GM12878 (cell line): ENCODE measurements around the gene LRIG2. TPM values are rescaled to one million over a fixed set of nuclear protein-coding genes. Genes with fewer than 3 reads are reported as not detected.

Experiments
- ATAC-seq: fragments of 200-7000 bp; cut with Tn5 transposase; 3 replicates; pipeline ENCODE4 v1.9.1; 2020; ENCODE audit warnings: mild to moderate bottlenecking, moderate library complexity
- BruUV-seq: library from RNA; stranded (reverse); fragments of 400-500 nt; replicated peaks from 2 replicates; lab custom pipeline; 2021; lab: Mats Ljungman, UMichigan
- CTCF ChIA-PET: fragments of 300-600 bp; sonication (Branson Sonifier 250); formaldehyde crosslinking; extraction: SDS; loops from one replicate; lab custom pipeline; 2021; ENCODE audit warnings: inconsistent platforms; lab: Yijun Ruan, JAX
- POLR2A ChIA-PET: fragments of 350-600 bp; formaldehyde crosslinking; extraction: SDS; loops from one replicate; lab custom pipeline; 2021; ENCODE audit warnings: inconsistent platforms; lab: Charles Lee
- RAD21 ChIA-PET: fragments of 300-600 bp; sonication (Branson Sonifier 250); formaldehyde crosslinking; loops from one replicate; lab custom pipeline; 2023; ENCODE audit warnings: antibody characterized with exemption; ENCODE audit not compliant: unreplicated experiment; lab: Charles Lee
- SMC1A ChIA-PET: fragments of 300-600 bp; sonication (Branson Sonifier 250); formaldehyde crosslinking; loops from one replicate; lab custom pipeline; 2023; ENCODE audit not compliant: unreplicated experiment, uncharacterized antibody; lab: Charles Lee
- DNase-seq: peaks from one replicate; pipeline ENCODE4 v3.0.0-alpha.2; 2011; ENCODE audit warnings: low read depth, low spot score
- FAIRE-seq: peaks from 3 replicates; lab custom pipeline; 2011; peaks lifted over from hg19 to GRCh38; lab: Jason Lieb, UNC
- H2AFZ ChIP-seq: 2 replicates; pipeline ENCODE4 v1.6.0; 2011; ENCODE audit warnings: low read depth, low read length, control low read depth; ENCODE audit not compliant: control insufficient read depth
- H3K27ac ChIP-seq: 2 replicates; pipeline ENCODE4 v1.5.1; 2011; ENCODE audit warnings: control low read depth; ENCODE audit not compliant: control insufficient read depth, insufficient read depth
- H3K27me3 ChIP-seq, 2 experiments: replicated peaks in 1 of 2; 2 replicates each; pipeline versions ENCODE4 v1.6.0 to v1.6.1; 2011; ENCODE audit warnings: low read length in 1 of 2; ENCODE audit not compliant: control insufficient read depth in 2 of 2, insufficient read depth in 2 of 2
- H3K36me3 ChIP-seq, 2 experiments: 2 replicates each; pipeline ENCODE4 v1.5.1; 2011; ENCODE audit warnings: low read length in 1 of 2; ENCODE audit not compliant: control insufficient read depth in 2 of 2, insufficient read depth in 2 of 2
- H3K4me1 ChIP-seq: 2 replicates; pipeline ENCODE4 v1.6.1; 2011; ENCODE audit warnings: mild to moderate bottlenecking, low read length, moderate library complexity, mixed read lengths; ENCODE audit not compliant: control insufficient read depth, insufficient read depth
- H3K4me2 ChIP-seq: 2 replicates; pipeline ENCODE4 v1.6.0; 2011; ENCODE audit warnings: control low read depth; ENCODE audit not compliant: control insufficient read depth, insufficient read depth
- H3K4me3 ChIP-seq: fragments of 200-600 bp; sonication (generic); 2 replicates; pipeline ENCODE4 v1.5.1; 2016
- H3K79me2 ChIP-seq: 2 replicates; pipeline ENCODE4 v1.6.0; 2011; ENCODE audit warnings: low read length; ENCODE audit not compliant: control insufficient read depth, insufficient read depth
- H3K9ac ChIP-seq: 2 replicates; pipeline ENCODE4 v1.8.0; 2011; ENCODE audit warnings: low read length, control low read depth, mixed read lengths; ENCODE audit not compliant: control insufficient read depth, insufficient read depth
- H3K9me3 ChIP-seq: replicated peaks from 3 replicates; pipeline ENCODE4 v1.5.1; 2011; ENCODE audit warnings: mild to moderate bottlenecking, low read length; ENCODE audit not compliant: control insufficient read depth, insufficient read depth
- H4K20me1 ChIP-seq: 2 replicates; pipeline ENCODE4 v1.6.0; 2011; ENCODE audit not compliant: control insufficient read depth, insufficient read depth
- BACH1 ChIP-seq: fragments of 450-650 bp; IDR thresholded peaks from 2 replicates; pipeline ENCODE4 v1.6.1; 2017; ENCODE audit warnings: mild to moderate bottlenecking, borderline replicate concordance
- BCL3 ChIP-seq: IDR thresholded peaks from 2 replicates; pipeline ENCODE4 v1.6.1; 2011; ENCODE audit warnings: borderline replicate concordance, low read depth, mild to moderate bottlenecking, moderate library complexity, low read length; ENCODE audit not compliant: insufficient read depth, poor library complexity, severe bottlenecking
- CBFB ChIP-seq: IDR thresholded peaks from 2 replicates; pipeline ENCODE4 v1.6.1; 2016; ENCODE audit warnings: antibody characterized with exemption, low read depth
- CBX3 ChIP-seq: fragments of 200-600 bp; sonication (generic); IDR thresholded peaks from 2 replicates; pipeline ENCODE4 v1.6.1; 2016; ENCODE audit warnings: low read depth, borderline replicate concordance
- CHD2 ChIP-seq: IDR thresholded peaks from 2 replicates; pipeline ENCODE4 v1.6.1; 2011; ENCODE audit warnings: low read depth, low read length, improper control_type of control experiment, borderline replicate concordance
- E2F4 ChIP-seq: IDR thresholded peaks from 2 replicates; pipeline ENCODE4 v1.6.1; 2012; ENCODE audit warnings: low read depth, low read length, improper control_type of control experiment
- HCFC1 ChIP-seq: fragments of 150-350 bp; IDR thresholded peaks from 2 replicates; pipeline ENCODE4 v1.6.1; 2014; ENCODE audit warnings: low read length
- KAT2A ChIP-seq: conservative IDR thresholded peaks from 2 replicates; pipeline ENCODE4 v1.6.1; 2011; ENCODE audit warnings: low read depth, low read length; ENCODE audit not compliant: control insufficient read depth
- MYB ChIP-seq: fragments of 150-350 bp; IDR thresholded peaks from 2 replicates; pipeline ENCODE4 v1.6.1; 2014; ENCODE audit warnings: mild to moderate bottlenecking, low read depth, low read length, borderline replicate concordance
- PAX8 ChIP-seq: fragments of 450-650 bp; IDR thresholded peaks from 2 replicates; pipeline ENCODE4 v1.6.1; 2017; ENCODE audit warnings: mild to moderate bottlenecking, moderate library complexity
- SIN3A ChIP-seq: IDR thresholded peaks from 2 replicates; pipeline ENCODE4 v1.6.1; 2012; ENCODE audit warnings: low read depth, low read length, improper control_type of control experiment
- STAT1 ChIP-seq: fragments of 450-650 bp; conservative IDR thresholded peaks from 2 replicates; pipeline ENCODE4 v1.6.1; 2014; ENCODE audit warnings: antibody characterized with exemption, mild to moderate bottlenecking
- ZNF24 ChIP-seq: fragments of 450-650 bp; IDR thresholded peaks from 2 replicates; pipeline ENCODE4 v1.6.1; 2017; ENCODE audit warnings: antibody characterized with exemption, mild to moderate bottlenecking
- ZSCAN29 ChIP-seq: fragments of 450-650 bp; IDR thresholded peaks from 2 replicates; pipeline ENCODE4 v1.6.1; 2017; ENCODE audit warnings: mild to moderate bottlenecking, moderate library complexity
- WGBS: methylation state at CpG from one replicate; pipeline ENCODE4 v1.1.6; 2016; ENCODE audit warnings: low lambda C conversion rate; ENCODE audit not compliant: insufficient replicate concordance, insufficient coverage; ENCODE audit errors: missing lambda C conversion rate; 5-methylcytosine and 5-hydroxymethylcytosine counted together
- in situ Hi-C: fragments of 300-500 bp; cut with MboI; formaldehyde crosslinking; loops from 9 replicates; pipeline ENCODE4 v1.14.3; 2018; ENCODE audit warnings: mixed read lengths
- intact Hi-C: fragments of 100-400 bp; cut with micrococcal nuclease; formaldehyde crosslinking; loops from one replicate; pipeline ENCODE4 v1.14.2; 2022; ENCODE audit not compliant: unreplicated experiment
- polyA plus RNA-seq, 11 experiments: library from polyadenylated mRNA; depleted of rRNA in 4 of 11; unstranded in 6 of 11; stranded (reverse) in 5 of 11; fragments of >200 nt; fragmentation: Nextera tagmentation in 4 of 11; fragmentation: Illumina TruSeq in 1 of 11; extraction: Ambion mirVana in 4 of 11; extraction: Trizol in 1 of 11; gene quantifications; 1 replicate in 1 of 11; 2 replicates in 10 of 11; pipeline versions ENCODE4 v1.2.1 to v1.2.3, GENCODE V29; 2011 to 2016; ENCODE audit warnings: inconsistent platforms in 2 of 11, missing spikeins in 2 of 11, low read depth in 1 of 11
- total RNA-seq, 4 experiments: library from RNA; depleted of rRNA in 3 of 4; stranded (reverse); fragments of >200 nt in 3 of 4; fragmentation: Illumina TruSeq in 1 of 4; extraction: Trizol in 1 of 4; gene quantifications; 2 replicates each; pipeline versions ENCODE4 v1.2.1 to v1.2.3, GENCODE V29; 2013 to 2021
- TF ChIP-seq, protein P1 (sequence below): IDR thresholded peaks from 2 replicates; pipeline ENCODE4 v1.6.1; 2012; ENCODE audit warnings: low read length, inconsistent platforms
- TF ChIP-seq, protein P2 (sequence below): fragments of 450-650 bp; IDR thresholded peaks from 2 replicates; pipeline ENCODE4 v1.6.1; 2017; ENCODE audit warnings: low read depth, mild to moderate bottlenecking, moderate library complexity

The LRIG2 gene
- total and polyA plus RNA-seq, 10 of the 15 experiments (the other 5 are each of a cell fraction or from before 2014, with no cell fraction given), result 0.77 to 11.8 (median 5.1) TPM

DNA sequence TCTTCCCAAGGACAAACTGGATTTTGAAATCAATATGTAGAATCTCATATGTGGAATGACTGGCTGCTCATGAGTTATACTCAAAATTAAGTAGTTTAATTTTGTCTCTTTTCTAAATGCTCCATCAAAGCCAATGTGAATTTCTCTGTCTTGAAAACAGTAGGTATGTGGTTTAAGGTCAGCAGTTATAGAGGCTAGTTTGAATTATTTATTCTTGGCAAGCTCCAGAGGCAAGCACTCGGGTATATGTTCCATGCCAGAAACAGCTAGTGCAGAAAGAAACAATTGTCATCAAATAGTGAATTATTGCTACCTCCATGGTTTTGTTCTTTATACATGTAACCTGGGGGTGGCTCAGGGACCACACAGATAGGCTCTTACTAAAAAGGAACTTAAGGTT, 63.5 kb downstream of the LRIG2 start:
- Histone ChIP-seq H3K4me1 (peaks cover 12% of the 10 kb centered on the region), H3K9ac (no peak overlapping the region), H3K4me3 (no peak overlapping the region), H3K36me3 (no peaks in the 10 kb centered on the region), H2AFZ (no peak overlapping the region), H3K27ac (no peak overlapping the region), H3K27me3 (no peaks in the 10 kb centered on the region), H4K20me1 (no peaks in the 10 kb centered on the region)
- DNase-seq (no peak), ATAC-seq (no peak), FAIRE-seq (no peak)
- WGBS, result 46% methylated on average over 1 of the region's 1 CpG
- intact Hi-C loops, result loop anchor here (10.0 kb wide), 1 partner anchor 62 kb away; the partner anchor contains the start of gene LRIG2
- no TSS peak for BruUV-seq
- TF ChIP-seq STAT1, result no peak
- no peak for TF ChIP-seq CHD2
- TF ChIP-seq ZSCAN29, result no peak
- TF ChIP-seq BCL3, result no peak
- TF ChIP-seq, protein P1, sequence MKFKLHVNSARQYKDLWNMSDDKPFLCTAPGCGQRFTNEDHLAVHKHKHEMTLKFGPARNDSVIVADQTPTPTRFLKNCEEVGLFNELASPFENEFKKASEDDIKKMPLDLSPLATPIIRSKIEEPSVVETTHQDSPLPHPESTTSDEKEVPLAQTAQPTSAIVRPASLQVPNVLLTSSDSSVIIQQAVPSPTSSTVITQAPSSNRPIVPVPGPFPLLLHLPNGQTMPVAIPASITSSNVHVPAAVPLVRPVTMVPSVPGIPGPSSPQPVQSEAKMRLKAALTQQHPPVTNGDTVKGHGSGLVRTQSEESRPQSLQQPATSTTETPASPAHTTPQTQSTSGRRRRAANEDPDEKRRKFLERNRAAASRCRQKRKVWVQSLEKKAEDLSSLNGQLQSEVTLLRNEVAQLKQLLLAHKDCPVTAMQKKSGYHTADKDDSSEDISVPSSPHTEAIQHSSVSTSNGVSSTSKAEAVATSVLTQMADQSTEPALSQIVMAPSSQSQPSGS, result no peak
- TF ChIP-seq KAT2A, result no peak
- TF ChIP-seq PAX8, result no peak
- no peak for TF ChIP-seq BACH1
- TF ChIP-seq CBFB, result no peak
- TF ChIP-seq CBX3, result no peak
- TF ChIP-seq, protein P2, sequence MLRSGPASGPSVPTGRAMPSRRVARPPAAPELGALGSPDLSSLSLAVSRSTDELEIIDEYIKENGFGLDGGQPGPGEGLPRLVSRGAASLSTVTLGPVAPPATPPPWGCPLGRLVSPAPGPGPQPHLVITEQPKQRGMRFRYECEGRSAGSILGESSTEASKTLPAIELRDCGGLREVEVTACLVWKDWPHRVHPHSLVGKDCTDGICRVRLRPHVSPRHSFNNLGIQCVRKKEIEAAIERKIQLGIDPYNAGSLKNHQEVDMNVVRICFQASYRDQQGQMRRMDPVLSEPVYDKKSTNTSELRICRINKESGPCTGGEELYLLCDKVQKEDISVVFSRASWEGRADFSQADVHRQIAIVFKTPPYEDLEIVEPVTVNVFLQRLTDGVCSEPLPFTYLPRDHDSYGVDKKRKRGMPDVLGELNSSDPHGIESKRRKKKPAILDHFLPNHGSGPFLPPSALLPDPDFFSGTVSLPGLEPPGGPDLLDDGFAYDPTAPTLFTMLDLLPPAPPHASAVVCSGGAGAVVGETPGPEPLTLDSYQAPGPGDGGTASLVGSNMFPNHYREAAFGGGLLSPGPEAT, result no peak
- no peak for TF ChIP-seq E2F4
- no peak for TF ChIP-seq ZNF24
- no peak for TF ChIP-seq SIN3A
- TF ChIP-seq MYB, result no peak
- TF ChIP-seq HCFC1, result no peak
- TF ChIP-seq, all 136 proteins: peak for 0
- ChIA-PET CTCF (interaction anchor here (1.3 kb wide), 1 partner anchor 42 kb away, joined by 3 read pairs; no protein-coding TSS in a partner anchor), SMC1A (interaction anchor here (1.0 kb wide), 1 partner anchor 64 kb away, joined by 3 read pairs; the partner anchor contains the start of gene LRIG2), RAD21 (interaction anchor here (0.6 to 1.6 kb wide), 2 partner anchors 176 to 252 kb away, joined by 3 read pairs; no protein-coding TSS in a partner anchor), POLR2A (no interaction called here)
- in situ Hi-C loops, result no loop called here
- Histone ChIP-seq H3K79me2 (no peaks in the 10 kb centered on the region), H3K9me3 (no peaks in the 10 kb centered on the region), H3K4me2 (no peak overlapping the region)
